Spleen (tissue), 11 donors: ENCODE measurements around the gene FUCA1. TPM values are rescaled to one million over a fixed set of nuclear protein-coding genes. Genes with fewer than 3 reads are reported as not detected.

Experiments used
- DNase-seq: peaks from one replicate; pipeline ENCODE4 v3.0.0-alpha.2; 2020
- H3K27ac ChIP-seq, 8 donors: fragments of 200-600 bp; sonication (generic) in 7 of 8; 1 replicate in 4 of 8; 2 replicates in 4 of 8; pipeline versions ENCODE4 v1.5.0 to v1.8.0; 2016 to 2021; ENCODE audit warnings: inconsistent platforms in 4 of 8, mild to moderate bottlenecking in 4 of 8, moderate library complexity in 1 of 8
- H3K27me3 ChIP-seq, 7 donors: fragments of 200-600 bp; sonication (generic) in 6 of 7; replicated peaks in 1 of 7; 1 replicate in 4 of 7; 2 replicates in 3 of 7; pipeline versions ENCODE4 v1.5.0 to v1.8.0; 2016 to 2021; ENCODE audit warnings: inconsistent platforms in 3 of 7, mild to moderate bottlenecking in 1 of 7
- H3K36me3 ChIP-seq, 6 donors: fragments of 200-600 bp; sonication (generic) in 5 of 6; 1 replicate in 4 of 6; 2 replicates in 2 of 6; pipeline versions ENCODE4 v1.5.0 to v1.8.0; 2016 to 2021; ENCODE audit warnings: inconsistent platforms in 2 of 6
- H3K4me1 ChIP-seq, 6 donors: fragments of 200-600 bp; sonication (generic) in 5 of 6; 1 replicate in 3 of 6; 2 replicates in 3 of 6; pipeline versions ENCODE4 v1.5.0 to v1.8.0; 2016 to 2021; ENCODE audit warnings: inconsistent platforms in 3 of 6
- H3K4me3 ChIP-seq, 8 donors: fragments of 200-600 bp; sonication (generic) in 7 of 8; 1 replicate in 4 of 8; 2 replicates in 4 of 8; pipeline versions ENCODE4 v1.5.0 to v1.8.0; 2016 to 2021; ENCODE audit warnings: inconsistent platforms in 4 of 8, mild to moderate bottlenecking in 4 of 8, moderate library complexity in 2 of 8
- H3K9me3 ChIP-seq, 8 donors: fragments of 200-600 bp; sonication (generic) in 7 of 8; 1 replicate in 4 of 8; 2 replicates in 4 of 8; pipeline versions ENCODE4 v1.5.0 to v1.8.0; 2016 to 2021; ENCODE audit warnings: inconsistent platforms in 4 of 8
- CTCF ChIP-seq, 11 experiments: fragments of 200-600 bp in 7 of 11; fragments of 450-650 bp in 4 of 11; sonication (generic) in 4 of 11; IDR thresholded peaks in 8 of 11; conservative IDR thresholded peaks in 3 of 11; 1 replicate in 7 of 11; 2 replicates in 4 of 11; pipeline versions ENCODE4 v1.4.0 to v1.8.0; 2016 to 2021; ENCODE audit warnings: antibody characterized with exemption in 11 of 11, inconsistent platforms in 4 of 11, mild to moderate bottlenecking in 1 of 11
- POLR2A ChIP-seq, 3 donors: fragments of 450-650 bp; IDR thresholded peaks; one replicate each; pipeline ENCODE4 v1.5.1; 2017; ENCODE audit warnings: antibody characterized with exemption in 3 of 3, mild to moderate bottlenecking in 1 of 3
- POLR2AphosphoS5 ChIP-seq, 3 donors: sonication (generic); formaldehyde crosslinking; IDR thresholded peaks; one replicate each; pipeline ENCODE4 v1.5.1; 2017; ENCODE audit warnings: antibody characterized with exemption in 3 of 3
- WGBS, 5 donors: extraction: QIAGEN DNeasy Blood & Tissue Kit in 3 of 5; methylation state at CpG; one replicate each; pipeline versions ENCODE4 v1.1.5 to v1.1.7; 2013 to 2018; 5-methylcytosine and 5-hydroxymethylcytosine counted together
- intact Hi-C: fragments of 100-400 bp; cut with DNase I; formaldehyde crosslinking; loops from one replicate; pipeline ENCODE4 v1.15.0; 2023; ENCODE audit warnings: low total_unique reads
- polyA plus RNA-seq, 3 donors: library from polyadenylated mRNA; stranded (reverse); fragments of 200-250 nt; gene quantifications; one replicate each; pipeline ENCODE4 v1.2.1, GENCODE V29; 2013
- total RNA-seq, 7 donors: library from RNA; depleted of rRNA in 3 of 7; stranded (reverse); fragments of >200 nt in 3 of 7; fragmentation: NEBNext Ultra II Directional in 4 of 7; extraction: Animal tissue kit (Norgen Biotek cat#: 25700) in 4 of 7; gene quantifications; one replicate each; pipeline versions ENCODE4 v1.1.0 to v1.2.1, GENCODE V29; 2016 to 2021
- donor health status: healthy with polysubstance abuse.
- donor health status: DM: no; HTN: no; CAD: no; lungs with moderate emphysema.
- donor health status: DM: no; HTN: no; CAD: no.
- donor health status: Bipolar disorder and iron deficiency.
- donor health status: healthy.
- donor health status: DM: no; HTN: no; CAD: no.
- donor health status: DM: yes; HTN: yes; CAD: no.

FUCA1 gene
- total and polyA plus RNA-seq, 10 donors: 36.3 to 106 (median 66.2) TPM

DNA sequence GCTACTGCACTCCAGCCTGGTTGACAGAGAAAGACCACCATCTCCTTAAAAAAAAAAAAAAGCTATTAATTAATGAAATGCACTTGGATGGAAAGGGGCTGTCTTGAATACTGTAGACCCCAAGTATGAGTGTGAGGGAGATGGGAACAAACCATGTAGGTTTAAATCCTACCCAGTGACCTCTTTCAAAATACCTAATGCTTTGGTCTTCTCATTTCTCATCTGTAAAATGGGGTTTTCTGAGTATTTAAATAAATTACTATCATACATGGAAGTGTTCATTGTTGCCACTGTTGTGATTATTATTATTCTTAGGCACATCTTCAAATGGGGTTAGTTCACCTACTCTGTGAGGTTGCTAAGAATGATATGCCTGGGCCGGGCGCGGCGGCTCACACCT lies 17.1 kb upstream of the FUCA1 start:
- Histone ChIP-seq H3K36me3 (peaks cover 0 to 25% (median 0%) of the 10 kb centered on the region in 6 donors), H3K27ac (no peak overlapping the region), H3K27me3 (no peaks in the 10 kb centered on the region), H3K4me3 (no peak overlapping the region), H3K4me1 (peaks cover 3 to 42% (median 30%) of the 10 kb centered on the region in 6 donors), H3K9me3 (no peaks in the 10 kb centered on the region)
- no peak for TF ChIP-seq POLR2A (IDR thresholded peaks at IDR 0.05)
- no peak for TF ChIP-seq POLR2AphosphoS5 (IDR thresholded peaks at IDR 0.05)
- no peak for TF ChIP-seq CTCF (IDR thresholded peaks at IDR 0.05 in 8 of 11, conservative IDR thresholded peaks at IDR 0.05 in 3 of 11)
- intact Hi-C loops: no loop called here
- no peak for DNase-seq
- WGBS, 5 donors: 70 to 93% (median 92%) methylated on average over 4 of the region's 4 CpGs

DNA sequence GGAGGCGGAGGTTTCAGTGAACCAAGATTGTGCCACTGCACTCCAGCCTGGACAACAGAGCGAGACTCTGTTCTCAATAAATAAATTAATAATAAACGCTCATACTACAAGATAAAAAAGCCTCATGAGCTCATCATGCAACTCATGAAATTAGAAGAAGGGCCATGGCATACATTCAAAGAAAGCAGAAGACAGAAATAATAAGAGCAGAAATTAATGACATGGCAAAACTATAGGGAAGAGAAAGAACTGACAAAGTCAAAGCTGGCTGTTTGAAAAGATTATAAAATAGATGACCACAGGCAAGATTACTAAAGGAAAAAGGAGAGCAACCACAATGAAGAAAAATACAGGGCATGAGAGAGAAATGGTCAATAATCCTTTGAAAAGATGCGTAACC lies 14.7 kb upstream of the FUCA1 start:
- H3K27ac ChIP-seq: peak overlapping the region in 1 of 8 donors; percentile 7
- no peak for TF ChIP-seq CTCF (IDR thresholded peaks at IDR 0.05 in 8 of 11, conservative IDR thresholded peaks at IDR 0.05 in 3 of 11)
- no peak for TF ChIP-seq POLR2AphosphoS5 (IDR thresholded peaks at IDR 0.05)
- no peak for TF ChIP-seq POLR2A (IDR thresholded peaks at IDR 0.05)
- no peak overlapping the region for H3K4me3 ChIP-seq
- DNase-seq: no peak
- H3K9me3 ChIP-seq: peaks cover 8 to 23% (median 22%) of the 10 kb centered on the region in 8 donors
- peaks cover 0 to 47% (median 9%) of the 10 kb centered on the region in 6 donors for H3K36me3 ChIP-seq
- intact Hi-C loops: no loop called here
- H3K27me3 ChIP-seq: no peaks in the 10 kb centered on the region
- WGBS, 5 donors: 65 to 90% (median 82%) methylated on average over 4 of the region's 4 CpGs
- peaks cover 0 to 17% (median 11%) of the 10 kb centered on the region in 6 donors for H3K4me1 ChIP-seq

GRCh38 chr1:23879809-23880208 lies 11.7 kb upstream of the FUCA1 start:
- Histone ChIP-seq H3K27me3 (no peaks in the 10 kb centered on the region), H3K4me1 (no peaks in the 10 kb centered on the region), H3K27ac (no peak overlapping the region), H3K36me3 (peaks cover 0 to 60% (median 9%) of the 10 kb centered on the region in 6 donors), H3K9me3 (peaks cover 8 to 30% (median 25%) of the 10 kb centered on the region in 8 donors), H3K4me3 (no peak overlapping the region)
- WGBS, 5 donors: 79 to 100% (median 97%) methylated on average over 1 of the region's 1 CpG; no CpG with 5 or more reads in 1 of the 5 donors
- TF ChIP-seq POLR2AphosphoS5 (IDR thresholded peaks at IDR 0.05): no peak
- TF ChIP-seq POLR2A (IDR thresholded peaks at IDR 0.05): no peak
- no peak for TF ChIP-seq CTCF (IDR thresholded peaks at IDR 0.05 in 8 of 11, conservative IDR thresholded peaks at IDR 0.05 in 3 of 11)
- intact Hi-C loops: no loop called here
- no peak for DNase-seq

GRCh38 chr1:23878668-23879067 lies 10.6 kb upstream of the FUCA1 start:
- intact Hi-C loops: no loop called here
- no peak for TF ChIP-seq CTCF (IDR thresholded peaks at IDR 0.05 in 8 of 11, conservative IDR thresholded peaks at IDR 0.05 in 3 of 11)
- TF ChIP-seq POLR2A (IDR thresholded peaks at IDR 0.05): no peak
- no peak for TF ChIP-seq POLR2AphosphoS5 (IDR thresholded peaks at IDR 0.05)
- no peak for DNase-seq
- no peaks in the 10 kb centered on the region for H3K27me3 ChIP-seq
- 81 to 94% (median 90%) methylated on average over 1 of the region's 1 CpG for WGBS, 5 donors
- H3K4me3 ChIP-seq: no peak overlapping the region
- H3K27ac ChIP-seq: no peak overlapping the region
- peaks cover 0 to 72% (median 9%) of the 10 kb centered on the region in 6 donors for H3K36me3 ChIP-seq
- peaks cover 8 to 30% (median 25%) of the 10 kb centered on the region in 8 donors for H3K9me3 ChIP-seq
- H3K4me1 ChIP-seq: no peaks in the 10 kb centered on the region
